H4 (cell line): ENCODE results near the gene SPOCK2. TPM values are rescaled to one million over a fixed set of nuclear protein-coding genes. Genes with fewer than 3 reads are reported as not detected.
"Not testable (repeated sequence)": the region's sequence is repeated elsewhere in the genome, so short reads cannot be mapped to it uniquely, and the experiment has no call there.

Experiments used
- DNase-seq: peaks from one replicate; pipeline ENCODE4 v3.0.0-alpha.2; 2015; ENCODE audit warnings: low spot score
- total RNA-seq: library from RNA; depleted of rRNA; stranded (reverse); fragments of >200 nt; shearing (Covaris generic); gene quantifications from 2 replicates; pipeline ENCODE4 v1.2.3, GENCODE V29; 2014

The SPOCK2 gene
- total RNA-seq, 1 experiment from 2014 or later, result 0.29 TPM

DNA sequence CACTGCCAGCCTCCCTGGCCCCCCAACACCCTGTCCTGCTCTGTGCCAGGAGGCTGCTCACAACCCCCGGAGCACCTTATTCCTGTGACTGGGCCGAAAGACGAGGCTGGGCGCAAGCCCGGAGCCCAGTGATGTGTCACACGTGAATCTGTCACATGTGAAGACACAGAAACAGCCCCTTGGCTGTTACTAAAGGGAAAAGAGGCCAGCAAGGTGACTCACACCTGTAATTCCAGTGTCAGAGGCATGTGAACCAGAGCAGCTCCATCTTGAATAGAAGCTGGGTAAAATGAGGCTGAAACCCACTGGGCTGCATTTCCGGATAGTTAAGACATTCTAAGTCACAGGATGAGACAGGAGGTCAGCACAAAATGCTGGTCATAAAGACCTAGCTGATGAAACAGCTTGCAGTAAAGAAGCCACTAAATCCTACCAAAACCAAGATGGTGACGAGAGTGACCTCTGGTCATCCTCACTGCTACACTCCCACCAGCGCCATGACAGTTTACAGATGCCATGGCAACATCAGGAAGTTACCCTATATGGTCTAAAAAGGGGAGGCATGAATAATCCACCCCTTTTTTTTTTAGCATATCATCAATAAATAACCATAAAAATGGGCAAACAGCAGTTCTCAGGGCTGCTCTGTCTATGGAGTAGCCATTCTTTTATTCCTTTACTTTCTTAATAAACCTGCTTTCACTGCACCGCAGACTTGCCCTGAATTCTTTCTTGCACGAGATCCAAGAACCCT, 55.8 kb downstream of the SPOCK2 start:
- not testable (repeated sequence) for DNase-seq

DNA sequence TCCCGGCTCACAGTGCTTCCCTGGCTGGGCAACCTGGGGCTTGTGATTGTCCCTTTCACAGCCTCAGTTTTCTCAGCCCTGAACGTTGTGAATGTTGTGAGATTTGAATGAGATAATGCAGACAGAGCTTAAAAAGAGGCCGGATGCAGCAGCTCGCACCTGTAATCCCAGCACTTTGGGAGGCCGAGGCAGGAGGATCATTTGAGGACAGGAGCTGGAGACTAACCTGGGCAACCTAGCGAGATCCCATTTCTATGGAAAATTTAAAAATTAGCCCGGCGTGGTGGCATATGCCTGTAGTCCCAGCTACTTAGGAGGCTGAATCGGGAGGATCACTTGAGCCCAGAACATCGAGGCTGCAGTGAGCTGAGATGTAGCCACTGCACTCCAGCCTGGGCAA, 56.6 kb downstream of the SPOCK2 start:
- no peak for DNase-seq

DNA sequence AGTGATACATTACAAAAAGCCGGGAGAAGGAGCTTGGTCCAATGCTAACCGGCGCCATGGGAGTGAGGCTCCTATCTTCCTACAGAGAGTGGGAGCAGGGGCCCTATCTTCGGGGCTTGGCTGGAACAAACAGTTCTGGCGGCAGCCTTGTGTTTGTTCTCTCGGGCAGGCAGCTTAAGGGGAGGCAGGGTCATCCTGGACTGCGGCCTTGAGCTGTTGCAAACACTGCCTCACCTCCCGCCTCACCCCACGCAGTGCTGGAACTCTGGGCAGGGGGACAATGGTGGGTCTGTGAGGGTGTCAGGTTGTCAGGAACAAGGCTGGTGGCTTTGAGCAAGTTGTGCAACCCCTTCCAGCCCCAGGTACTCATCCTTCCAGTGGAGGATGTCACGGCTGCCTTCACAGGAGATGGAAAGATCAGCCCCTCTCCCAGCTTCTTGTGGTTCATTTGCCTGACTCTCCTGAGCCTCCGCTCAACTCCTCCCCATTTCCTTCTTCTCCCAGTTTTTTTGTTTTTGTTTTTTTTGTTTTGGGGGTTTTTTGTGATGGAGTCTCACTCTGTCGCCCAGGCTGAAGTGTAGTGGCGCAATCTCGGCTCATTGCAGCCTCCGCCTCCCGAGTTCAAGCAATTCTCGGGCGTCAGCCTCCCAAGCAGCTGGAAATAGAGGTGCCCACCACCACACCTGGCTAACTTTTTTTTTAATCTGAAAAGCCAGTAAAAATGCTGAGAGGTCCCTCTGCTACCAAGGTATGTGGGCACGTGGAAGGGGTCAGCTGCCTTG, 57.4 kb downstream of the SPOCK2 start:
- DNase-seq, result no peak

DNA sequence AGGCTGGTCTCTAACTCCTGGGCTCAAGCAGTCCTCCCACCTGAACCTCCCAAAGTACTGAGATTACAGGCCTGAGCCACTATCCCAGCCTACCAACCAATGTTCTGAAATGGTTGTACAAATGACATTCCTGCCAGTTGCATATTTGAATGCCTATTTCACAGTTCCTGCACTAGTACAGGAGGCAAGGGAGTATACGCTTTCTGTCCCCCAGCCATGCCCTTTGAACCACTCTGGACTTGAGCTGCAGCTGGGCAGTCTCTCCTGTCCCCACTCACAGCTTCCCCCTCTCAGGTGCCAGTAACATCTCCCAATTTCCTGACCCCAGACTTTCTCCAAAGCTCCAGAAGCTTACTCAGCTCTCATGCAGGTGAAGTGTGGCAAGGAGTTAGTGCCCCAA, 58.9 kb downstream of the SPOCK2 start:
- DNase-seq, result no peak

DNA sequence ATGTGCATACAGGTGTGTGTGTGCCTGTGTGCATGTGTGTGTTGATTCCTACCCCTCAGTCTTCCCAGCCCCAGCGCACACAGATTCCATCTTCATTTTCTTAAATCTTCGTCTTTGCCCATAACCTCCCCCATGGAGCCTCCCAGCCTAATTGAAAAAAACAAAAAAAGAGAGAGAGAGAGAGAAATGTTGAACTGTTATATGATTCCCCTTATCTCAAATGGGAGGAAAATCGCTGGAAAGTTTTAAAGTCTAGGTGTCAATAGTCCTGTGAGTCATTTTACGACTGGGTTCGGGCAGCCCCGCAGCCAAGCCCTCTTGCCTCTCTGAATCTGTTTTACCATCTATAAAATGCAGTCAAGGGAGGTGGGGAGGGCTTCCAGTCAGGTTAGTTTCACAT, 60.9 kb downstream of the SPOCK2 start:
- peak; percentile 40 for DNase-seq

DNA sequence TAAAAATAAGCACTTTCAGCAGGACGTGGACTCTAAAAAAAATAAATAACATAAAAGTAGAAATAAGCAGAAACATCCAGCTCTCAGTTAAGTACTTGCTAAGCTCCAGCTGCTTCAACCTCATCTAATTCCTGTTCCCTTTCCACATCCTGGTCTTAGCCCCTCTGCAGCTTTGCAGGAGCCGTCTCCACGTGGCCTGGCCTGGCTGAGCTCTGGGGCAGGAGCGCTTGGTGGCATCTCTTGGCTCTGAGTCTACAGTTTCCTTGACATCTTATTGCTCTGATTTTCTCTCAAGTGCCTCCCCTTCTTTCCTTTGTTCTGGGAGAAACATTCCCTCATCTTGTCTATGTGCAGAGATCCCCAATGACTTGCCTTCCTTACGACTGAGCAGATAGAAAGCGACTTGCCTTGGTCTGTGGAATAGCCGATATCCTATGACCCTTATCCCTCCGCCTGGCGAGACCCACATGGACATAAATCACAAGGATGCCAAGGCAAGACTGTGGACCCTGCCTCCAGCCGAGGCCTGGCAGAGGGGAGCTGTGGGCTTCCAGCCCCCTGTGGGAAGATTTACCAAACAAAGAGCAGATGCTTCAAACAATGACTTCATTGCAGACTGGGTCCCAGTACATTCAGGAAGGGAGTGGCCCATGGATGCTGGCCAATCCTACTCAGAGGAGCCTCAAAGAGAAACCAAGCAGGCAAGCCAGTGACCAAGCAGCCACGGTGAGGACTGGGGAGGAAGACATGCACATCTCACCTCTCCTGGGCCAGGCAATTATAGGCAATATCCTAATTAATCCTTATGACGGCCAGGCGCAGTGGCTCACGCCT, 61.9 kb downstream of the SPOCK2 start:
- DNase-seq, result peak; percentile 59

DNA sequence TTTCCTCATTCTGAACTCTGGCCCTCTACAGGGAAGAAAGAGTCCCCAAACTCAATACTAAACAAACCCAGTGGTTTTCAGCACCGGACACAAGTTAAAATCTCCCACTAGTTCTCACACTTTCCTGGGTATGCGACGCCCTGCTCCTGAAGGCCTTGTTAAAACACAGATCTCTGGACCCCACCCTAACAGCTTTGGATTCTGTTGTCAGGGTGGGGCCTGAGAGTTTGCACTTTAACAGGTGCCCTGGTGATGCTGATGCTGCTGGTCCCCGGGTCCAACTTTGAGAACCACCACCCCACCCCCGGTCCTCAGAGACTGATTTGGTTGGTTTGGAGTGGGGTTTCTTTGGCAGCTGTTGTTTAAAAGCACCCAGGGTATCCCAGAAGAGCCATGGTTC, 62.5 kb downstream of the SPOCK2 start:
- no peak for DNase-seq

DNA sequence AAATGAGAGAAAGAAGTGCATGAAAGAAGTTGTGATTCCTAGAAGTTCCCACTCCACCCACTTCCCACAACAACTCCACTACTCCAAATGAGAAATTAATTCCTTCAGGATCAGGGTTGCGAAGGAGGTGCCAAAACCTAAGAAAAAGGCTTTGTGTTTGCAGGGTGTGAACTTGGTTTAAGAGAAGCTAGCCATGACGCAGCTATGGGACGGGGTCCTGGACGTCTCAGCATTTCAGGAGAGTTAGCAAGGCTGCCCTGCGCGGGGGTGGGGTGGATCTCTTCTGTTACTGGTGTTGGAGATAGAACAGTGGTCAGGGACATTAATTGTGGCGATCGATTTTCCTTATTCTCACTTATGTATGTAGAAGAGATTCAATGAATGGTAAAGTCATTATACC, 63.0 kb downstream of the SPOCK2 start:
- DNase-seq, result no peak

DNA sequence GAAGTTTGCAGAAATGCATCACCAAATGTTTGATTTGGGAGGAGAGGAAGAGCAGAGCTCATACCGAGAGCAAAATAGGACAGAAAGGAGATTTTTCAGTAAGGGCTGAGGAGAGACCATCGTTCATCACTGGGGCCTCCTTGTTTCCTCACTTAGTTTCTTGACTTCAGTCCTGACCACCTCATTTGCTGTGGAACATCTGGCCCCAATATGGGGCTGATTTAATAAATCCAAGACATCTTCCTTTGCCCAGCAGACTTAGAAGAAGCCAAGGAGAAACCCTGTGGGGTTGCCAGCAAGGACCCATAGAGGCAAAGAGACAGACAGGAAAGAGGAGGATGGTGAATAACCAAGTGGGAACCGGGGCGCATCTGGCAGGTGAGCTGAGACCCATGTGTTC, 63.8 kb downstream of the SPOCK2 start:
- no peak for DNase-seq

DNA sequence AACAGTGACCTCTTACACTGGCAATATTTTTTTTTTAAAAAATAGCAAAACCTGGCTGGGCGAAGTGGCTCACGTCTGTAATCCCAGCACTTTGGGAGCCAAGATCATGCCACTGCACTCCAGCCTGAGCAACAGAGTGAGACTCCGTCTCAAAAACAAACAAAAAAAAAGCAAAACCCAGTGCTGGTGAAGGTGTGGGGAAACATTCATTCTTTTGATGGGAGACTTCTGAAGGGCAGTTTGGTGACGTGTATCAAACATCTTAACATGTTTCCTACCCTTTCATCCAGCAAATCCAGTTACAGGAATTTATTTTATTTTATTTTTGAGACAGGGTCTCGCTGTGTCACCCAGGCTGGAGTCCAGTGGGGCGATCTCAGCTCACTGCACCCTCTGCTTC, 66.1 kb downstream of the SPOCK2 start:
- DNase-seq, result no peak

DNA sequence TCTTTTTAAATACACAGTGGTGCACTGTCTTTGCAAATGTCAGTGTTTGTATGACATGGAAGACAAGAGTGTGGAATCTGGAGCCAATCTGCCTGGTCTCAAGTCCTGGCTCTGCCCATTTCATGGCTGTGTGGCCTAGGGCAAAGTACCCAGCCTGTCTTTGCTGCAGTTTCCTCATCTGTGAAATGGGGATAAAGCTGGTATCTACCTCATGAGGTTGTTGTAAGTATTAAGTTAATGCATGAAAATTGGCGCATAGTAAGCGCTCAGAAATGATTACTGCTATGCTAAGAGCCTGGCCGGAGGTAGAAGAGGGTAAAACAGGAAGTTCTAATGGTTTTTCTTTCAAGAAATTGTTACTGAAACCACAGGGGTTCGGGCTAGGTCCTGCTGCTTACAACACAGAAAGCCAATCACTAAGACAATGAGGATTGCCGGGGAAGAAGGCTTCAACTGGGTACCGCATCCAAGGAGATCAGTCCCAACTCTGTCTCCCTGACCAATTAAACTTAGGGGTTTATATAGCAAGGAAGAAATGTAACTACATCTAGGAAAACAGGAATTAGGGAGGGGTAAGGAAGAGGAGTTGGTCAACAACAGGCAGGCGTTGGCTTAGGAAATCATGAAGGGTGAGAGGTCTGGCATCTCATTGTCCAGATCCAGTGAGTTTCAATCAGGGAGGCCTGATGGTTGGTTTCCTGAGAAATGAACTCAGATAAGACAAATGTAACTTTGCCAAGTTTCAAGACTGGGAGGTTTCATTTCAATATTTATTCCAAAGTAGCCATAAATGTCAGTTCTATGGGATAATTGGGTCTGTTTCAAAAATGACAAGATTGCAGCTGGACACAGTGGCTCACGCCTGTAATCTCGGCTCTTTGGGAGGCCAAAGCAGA, 67.2 kb downstream of the SPOCK2 start:
- DNase-seq, result no peak

DNA sequence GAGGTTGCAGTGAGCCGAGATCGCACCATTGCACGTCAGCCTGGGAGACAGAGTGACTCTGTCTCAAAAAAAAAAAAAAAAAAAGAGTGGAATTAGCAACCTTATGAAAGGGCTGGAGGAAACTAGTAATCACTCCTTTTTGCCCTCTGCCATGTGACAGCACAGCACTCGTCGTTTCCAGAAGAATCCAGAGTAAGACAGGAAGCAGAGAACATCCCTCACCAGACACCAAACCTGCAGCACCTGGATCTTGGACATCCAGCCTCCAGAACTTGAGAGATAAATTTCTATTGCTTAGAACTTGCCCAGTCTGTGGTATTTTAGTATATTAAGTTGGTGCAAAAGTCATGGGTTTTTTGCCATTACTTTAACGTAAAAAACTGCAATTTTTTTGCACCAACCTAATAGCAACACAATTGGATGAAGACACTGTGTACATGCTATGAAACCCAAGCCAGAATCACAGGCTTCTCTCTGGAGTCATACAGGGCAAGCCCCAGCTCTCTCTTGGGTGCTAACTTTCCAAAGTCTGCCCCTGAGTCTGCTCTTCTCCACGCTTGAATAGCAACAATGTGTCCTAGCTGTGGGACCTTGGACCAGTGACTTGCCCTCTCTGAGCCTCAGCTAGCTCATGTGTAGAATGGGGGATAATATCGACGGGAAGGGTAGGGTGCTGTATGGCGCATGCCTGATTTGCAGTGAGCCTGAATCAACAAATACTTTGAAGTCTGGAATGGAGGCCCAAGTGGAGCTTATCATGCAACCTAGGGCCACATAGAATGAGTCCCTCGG, 69.1 kb downstream of the SPOCK2 start:
- no peak for DNase-seq

DNA sequence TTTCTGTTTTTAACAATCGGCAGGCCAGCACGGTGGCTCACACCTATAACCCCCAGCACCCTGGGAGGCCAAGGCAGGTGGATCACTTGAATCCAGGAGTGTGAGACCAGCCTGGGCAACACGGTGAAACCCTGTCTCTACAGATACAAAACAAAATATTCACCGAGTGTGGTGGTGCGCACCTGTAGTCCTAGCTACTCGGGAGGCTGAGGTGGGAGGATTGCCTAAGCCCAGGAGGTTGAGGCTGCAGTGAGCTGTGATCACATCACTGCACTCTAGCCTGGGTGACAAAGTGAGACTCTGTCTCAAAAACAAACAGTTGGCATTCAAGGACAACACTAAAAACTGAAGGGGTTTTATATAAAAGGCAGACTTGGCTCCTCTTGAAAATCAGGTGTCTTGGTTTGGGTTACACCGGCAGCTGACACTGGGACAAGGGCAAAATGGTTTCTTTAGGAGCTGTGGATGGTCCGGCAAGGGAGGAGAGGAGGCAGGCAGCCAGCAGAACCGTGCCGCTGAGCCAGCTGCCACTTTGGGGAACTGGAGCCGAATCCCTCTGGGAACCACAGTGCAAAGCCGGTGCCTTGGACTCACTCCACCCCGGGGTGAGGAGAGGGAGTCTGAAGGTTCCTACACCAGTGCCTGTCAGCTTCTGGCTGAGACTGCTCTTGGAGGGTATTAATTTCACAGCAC, 71.6 kb downstream of the SPOCK2 start:
- no peak for DNase-seq

DNA sequence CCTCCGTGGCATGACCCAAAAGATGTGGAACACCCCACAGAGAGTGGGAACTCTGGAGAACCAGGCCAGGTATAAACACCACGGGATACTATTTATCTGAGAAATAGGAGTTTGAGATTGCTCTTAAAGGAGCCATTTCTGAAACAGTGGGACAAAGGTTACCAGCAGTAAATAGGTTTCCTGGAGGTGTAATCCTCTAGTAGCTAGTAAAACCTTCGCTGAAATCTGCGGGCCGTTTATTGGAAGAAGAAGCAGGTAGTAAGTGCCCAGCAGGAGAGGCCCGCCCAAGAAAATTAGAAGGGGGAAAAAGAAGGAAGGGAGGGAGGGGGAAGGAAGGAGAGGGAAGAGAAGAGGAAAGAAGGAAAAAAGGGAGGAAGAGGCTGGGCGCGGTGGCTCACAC, 72.5 kb downstream of the SPOCK2 start:
- DNase-seq, result no peak

DNA sequence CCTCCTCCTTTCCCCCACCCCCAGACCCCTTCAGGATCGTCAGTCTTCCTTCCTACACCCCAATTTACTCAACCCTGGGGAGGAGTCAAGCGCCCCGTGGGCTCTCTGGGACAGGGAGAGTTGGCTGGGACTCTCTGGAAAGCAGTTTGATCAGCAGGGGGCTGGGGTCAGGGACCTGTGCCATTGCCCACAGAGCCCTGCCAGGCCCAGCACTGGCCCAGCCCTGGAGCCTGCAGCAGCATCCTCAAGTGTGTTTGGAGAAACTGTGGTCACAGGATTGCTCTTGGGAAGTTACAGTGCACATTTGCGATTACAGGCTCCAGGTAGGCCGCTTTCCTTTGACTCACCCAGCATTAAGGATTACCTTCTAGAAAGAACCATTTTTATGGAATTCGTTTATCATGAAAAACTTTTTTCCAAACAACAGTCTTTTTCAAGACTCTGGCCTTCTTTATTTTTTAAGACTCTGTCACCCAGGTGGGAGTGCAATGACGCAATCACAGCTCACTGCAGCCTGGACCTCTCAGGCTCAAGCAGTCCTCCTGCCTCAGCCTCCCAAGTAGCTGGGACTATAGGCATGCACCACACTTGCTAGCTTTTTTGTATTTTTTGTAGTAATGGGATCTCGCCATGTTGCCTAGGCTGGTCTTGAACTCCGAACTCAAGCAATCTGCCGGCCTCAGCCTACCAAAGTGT, 73.4 kb downstream of the SPOCK2 start:
- DNase-seq, result no peak

DNA sequence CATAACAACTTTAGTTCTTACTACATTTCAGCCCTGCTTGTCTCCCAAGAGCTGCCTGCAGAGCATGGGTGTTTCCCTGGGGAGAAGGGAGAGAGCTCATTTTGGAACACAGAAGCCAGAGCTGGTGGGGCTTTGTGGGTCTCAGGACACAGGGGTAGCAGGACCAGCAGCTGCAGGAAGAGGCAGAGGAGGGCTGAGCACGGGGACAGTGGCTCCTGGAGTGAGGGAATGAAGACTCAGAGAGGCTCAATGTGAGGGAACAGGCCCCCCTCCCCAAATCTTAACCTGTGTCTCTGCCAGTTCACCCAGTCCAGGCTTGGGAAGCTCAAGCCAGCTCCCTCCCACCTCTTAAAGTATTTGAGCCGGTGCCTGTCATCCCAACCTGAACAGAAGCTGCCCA, 74.2 kb downstream of the SPOCK2 start:
- no peak for DNase-seq

DNA sequence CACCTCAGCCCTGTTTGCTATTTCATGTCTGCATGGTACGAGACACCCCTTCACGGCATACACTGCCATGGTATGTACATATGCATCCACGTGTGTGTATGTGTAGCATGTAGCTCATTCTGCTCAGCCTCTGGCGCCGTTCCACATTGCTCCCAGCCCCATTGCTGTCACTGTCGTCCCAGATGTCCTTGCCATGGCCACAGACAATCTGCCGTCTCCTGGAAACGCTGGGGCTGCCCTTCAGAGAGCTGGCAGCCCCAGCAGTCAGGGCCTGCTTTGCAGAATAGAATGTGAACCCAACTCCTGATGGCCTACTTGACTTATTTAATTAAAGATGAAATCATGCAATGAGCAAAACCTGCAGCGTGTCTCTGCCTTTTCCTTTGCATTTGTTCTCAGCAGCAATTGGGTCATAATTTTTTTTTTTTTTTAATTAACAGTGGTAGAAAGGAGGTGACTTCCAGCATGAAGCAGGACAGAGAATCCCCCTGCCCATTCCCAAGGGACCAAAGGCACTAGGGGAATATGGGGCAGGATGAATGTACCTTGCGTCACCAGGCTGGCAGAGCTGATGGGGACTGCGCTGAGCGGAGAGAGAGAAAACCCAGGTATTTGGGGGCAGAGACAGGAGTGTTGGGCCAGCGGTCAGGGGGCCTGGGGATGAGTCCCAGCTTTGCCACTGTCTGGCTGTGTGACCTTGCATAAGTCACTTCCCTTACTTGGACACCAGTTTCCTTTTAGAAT, 75.0 kb downstream of the SPOCK2 start:
- no peak for DNase-seq

DNA sequence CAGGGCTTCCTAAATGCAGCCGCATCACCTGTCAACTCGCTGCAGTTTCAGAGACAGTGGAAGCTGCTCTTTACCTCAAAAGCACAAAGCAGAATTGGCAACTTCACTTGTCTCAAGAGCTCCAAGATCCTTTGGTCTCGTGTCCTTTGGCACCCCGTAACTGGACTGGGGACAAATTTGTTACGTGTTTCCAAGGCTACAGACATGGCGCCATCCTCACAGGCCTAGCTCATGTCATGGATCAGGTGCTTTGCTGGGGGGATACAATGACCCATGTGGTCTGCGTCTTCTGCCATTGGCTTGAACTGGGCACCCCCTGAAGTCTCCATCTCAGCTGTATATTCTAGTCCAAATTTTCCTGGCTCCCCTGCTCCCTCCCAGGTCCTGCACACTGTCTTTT, 75.6 kb downstream of the SPOCK2 start:
- no peak for DNase-seq
